Neuronal stem cell (in vitro differentiated cells): ENCODE results near the gene ZNF835.

Experiments used
- DNase-seq: peaks from one replicate; pipeline ENCODE4 v3.0.0-alpha.2; 2013; ENCODE audit warnings: low spot score
- H2AFZ ChIP-seq: one replicate; pipeline ENCODE4 v1.6.1; 2013; ENCODE audit warnings: mild to moderate bottlenecking, low read length, inconsistent platforms
- H2AK5ac ChIP-seq: 2 replicates; pipeline ENCODE4 v1.6.1; 2013; ENCODE audit warnings: low read depth, mild to moderate bottlenecking, inconsistent platforms, low read length, moderate library complexity, mixed read lengths
- H2BK120ac ChIP-seq: 2 replicates; pipeline ENCODE4 v1.6.1; 2013; ENCODE audit warnings: low read depth, mild to moderate bottlenecking, inconsistent platforms, low read length, moderate library complexity, mixed read lengths
- H2BK12ac ChIP-seq: one replicate; pipeline ENCODE4 v1.6.1; 2013; ENCODE audit warnings: low read length, inconsistent platforms
- H2BK15ac ChIP-seq: 2 replicates; pipeline ENCODE4 v1.6.1; 2013; ENCODE audit warnings: mild to moderate bottlenecking, low read length, inconsistent platforms, mixed read lengths
- H2BK5ac ChIP-seq: one replicate; pipeline ENCODE4 v1.6.1; 2013; ENCODE audit warnings: inconsistent platforms, mild to moderate bottlenecking, low read length, moderate library complexity
- H3K14ac ChIP-seq: one replicate; pipeline ENCODE4 v1.6.1; 2013; ENCODE audit warnings: low read length, inconsistent platforms
- H3K18ac ChIP-seq: 2 replicates; pipeline ENCODE4 v1.6.1; 2013; ENCODE audit warnings: low read length, inconsistent platforms
- H3K23ac ChIP-seq: 2 replicates; pipeline ENCODE4 v1.6.1; 2013; ENCODE audit warnings: low read depth, mild to moderate bottlenecking, mixed read lengths, low read length, inconsistent platforms; ENCODE audit not compliant: poor library complexity
- H3K27ac ChIP-seq: replicated peaks from 3 replicates; pipeline ENCODE4 v1.5.1; 2013; ENCODE audit warnings: low read length, inconsistent platforms
- H3K27me3 ChIP-seq, 3 experiments: 2 replicates each; pipeline ENCODE4 v1.6.1; 2013; ENCODE audit warnings: low read length in 3 of 3, mild to moderate bottlenecking in 2 of 3, inconsistent platforms in 1 of 3, low read depth in 1 of 3, mixed read lengths in 1 of 3, moderate library complexity in 1 of 3; ENCODE audit not compliant: control insufficient read depth in 3 of 3, insufficient read depth in 3 of 3
- H3K36me3 ChIP-seq, 2 donors: replicated peaks in 1 of 2; 2 replicates each; pipeline ENCODE4 v1.6.1; 2013; ENCODE audit warnings: low read length in 2 of 2; ENCODE audit not compliant: control insufficient read depth in 2 of 2, insufficient read depth in 2 of 2
- H3K4ac ChIP-seq: 2 replicates; pipeline ENCODE4 v1.6.1; 2013; ENCODE audit warnings: inconsistent platforms, mild to moderate bottlenecking, low read length, moderate library complexity
- H3K4me1 ChIP-seq, 2 donors: 1 replicate in 1 of 2; 2 replicates in 1 of 2; pipeline ENCODE4 v1.6.1; 2013; ENCODE audit warnings: low read length in 2 of 2, low read depth in 1 of 2; ENCODE audit not compliant: control insufficient read depth in 2 of 2, insufficient read depth in 1 of 2
- H3K4me2 ChIP-seq: one replicate; pipeline ENCODE4 v1.6.1; 2013; ENCODE audit warnings: mild to moderate bottlenecking, low read length, inconsistent platforms; ENCODE audit not compliant: insufficient read depth, poor library complexity, severe bottlenecking
- H3K4me3 ChIP-seq, 2 donors: 2 replicates each; pipeline ENCODE4 v1.5.1; 2013; ENCODE audit warnings: low read length in 2 of 2, mild to moderate bottlenecking in 2 of 2, inconsistent platforms in 1 of 2, moderate library complexity in 1 of 2
- H3K79me1 ChIP-seq: one replicate; pipeline ENCODE4 v1.6.1; 2013; ENCODE audit warnings: low read depth, mild to moderate bottlenecking, inconsistent platforms, low read length, moderate library complexity
- H3K9ac ChIP-seq: one replicate; pipeline ENCODE4 v1.6.1; 2013; ENCODE audit warnings: mild to moderate bottlenecking, low read depth, low read length, inconsistent platforms; ENCODE audit not compliant: poor library complexity
- H3K9me3 ChIP-seq, 2 donors: replicated peaks in 1 of 2; 2 replicates each; pipeline versions ENCODE3 to v1.6.1; 2013; ENCODE audit warnings: low read length in 2 of 2, mild to moderate bottlenecking in 2 of 2, inconsistent platforms in 1 of 2, low read depth in 1 of 2, mixed read lengths in 1 of 2, moderate library complexity in 1 of 2; ENCODE audit not compliant: control insufficient read depth in 2 of 2, insufficient read depth in 1 of 2
- H4K8ac ChIP-seq: one replicate; pipeline ENCODE4 v1.6.1; 2013; ENCODE audit warnings: low read depth, mild to moderate bottlenecking, inconsistent platforms, low read length, moderate library complexity
- H4K91ac ChIP-seq: one replicate; pipeline ENCODE4 v1.6.1; 2013; ENCODE audit warnings: low read length, low read depth, mild to moderate bottlenecking, inconsistent platforms; ENCODE audit not compliant: poor library complexity
- WGBS, 2 donors: extraction: QIAGEN DNeasy Blood & Tissue Kit; methylation state at CpG; one replicate each; pipeline ENCODE4 v1.1.7; 2013; ENCODE audit warnings: missing lambda C conversion rate in 2 of 2, mixed read lengths in 1 of 2; ENCODE audit not compliant: insufficient read length in 2 of 2, insufficient replicate concordance in 1 of 2; ENCODE audit errors: extremely low coverage in 2 of 2; 5-methylcytosine and 5-hydroxymethylcytosine counted together

The ZNF835 gene

GRCh38 chr19:56623006-56623405, 48.6 kb downstream of the ZNF835 start:
- Histone ChIP-seq H2BK15ac (no peak overlapping the region), H2AFZ (no peak overlapping the region), H3K4me1 (no peaks in the 10 kb centered on the region), H2AK5ac (no peak overlapping the region), H4K91ac (no peak overlapping the region), H2BK12ac (no peak overlapping the region), H3K14ac (no peak overlapping the region), H3K4ac (no peak overlapping the region), H3K18ac (no peak overlapping the region), H3K4me2 (no peak overlapping the region), H3K27me3 (no peaks in the 10 kb centered on the region), H3K79me1 (peaks cover 11% of the 10 kb centered on the region), H3K23ac (no peak overlapping the region), H2BK120ac (no peak overlapping the region), H3K9ac (no peak overlapping the region), H3K36me3 (peaks cover 36 to 71% of the 10 kb centered on the region in 2 donors), H3K4me3 (no peak overlapping the region), H2BK5ac (peak overlapping the region; percentile 72), H3K9me3 (peaks cover 22 to 84% of the 10 kb centered on the region in 2 donors), H4K8ac (no peak overlapping the region), H3K27ac (no peak overlapping the region)
- no CpG with 5 or more reads among the region's 9 CpGs for WGBS, 2 donors
- DNase-seq: no peak

DNA sequence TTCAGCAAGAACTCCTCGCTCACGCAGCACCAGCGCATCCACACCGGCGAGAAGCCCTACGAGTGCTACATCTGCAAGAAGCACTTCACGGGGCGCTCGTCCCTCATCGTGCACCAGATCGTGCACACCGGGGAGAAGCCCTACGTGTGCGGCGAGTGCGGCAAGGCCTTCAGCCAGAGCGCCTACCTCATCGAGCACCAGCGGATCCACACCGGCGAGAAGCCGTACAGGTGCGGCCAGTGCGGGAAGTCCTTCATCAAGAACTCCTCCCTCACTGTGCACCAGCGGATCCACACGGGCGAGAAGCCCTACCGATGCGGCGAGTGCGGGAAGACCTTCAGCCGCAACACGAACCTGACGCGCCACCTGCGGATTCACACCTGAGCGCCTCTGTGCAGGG, 49.2 kb downstream of the ZNF835 start:
- Histone ChIP-seq H3K18ac (no peak overlapping the region), H2BK12ac (no peak overlapping the region), H3K79me1 (peaks cover 11% of the 10 kb centered on the region), H3K4me3 (no peak overlapping the region), H3K4me2 (no peak overlapping the region), H3K4ac (no peak overlapping the region), H3K27ac (no peak overlapping the region), H2AK5ac (no peak overlapping the region), H3K9me3 (peaks cover 22 to 86% of the 10 kb centered on the region in 2 donors), H3K9ac (peak overlapping the region; percentile 50), H2BK5ac (peak overlapping the region; percentile 72), H2AFZ (no peak overlapping the region), H3K4me1 (no peaks in the 10 kb centered on the region), H2BK120ac (no peak overlapping the region), H3K14ac (no peak overlapping the region), H3K36me3 (peaks cover 39 to 77% of the 10 kb centered on the region in 2 donors), H3K27me3 (no peaks in the 10 kb centered on the region), H4K91ac (no peak overlapping the region), H3K23ac (no peak overlapping the region), H2BK15ac (no peak overlapping the region), H4K8ac (peak overlapping the region; percentile 25)
- no CpG with 5 or more reads among the region's 37 CpGs for WGBS, 2 donors
- no peak for DNase-seq

DNA sequence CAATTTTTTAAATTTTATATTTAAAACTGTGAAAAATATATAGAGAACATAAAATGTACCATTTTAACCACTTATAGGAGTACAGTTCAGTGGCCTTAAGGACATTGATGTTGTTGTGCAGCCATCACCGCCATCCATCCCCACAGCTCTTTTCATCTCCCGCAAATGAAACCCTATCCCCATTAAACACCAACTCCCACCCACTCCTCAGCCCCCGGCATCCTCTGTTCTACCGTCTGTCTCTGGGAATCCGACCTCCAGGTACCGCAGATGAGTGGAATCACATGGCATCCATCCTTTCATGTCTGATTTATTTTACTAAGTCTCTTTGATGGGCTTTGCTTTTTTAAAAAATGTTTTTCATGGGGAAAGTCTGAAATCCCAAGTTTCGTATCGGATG, 52.4 kb downstream of the ZNF835 start:
- H3K79me1 ChIP-seq: peaks cover 14% of the 10 kb centered on the region
- no peaks in the 10 kb centered on the region for H3K4me1 ChIP-seq
- H2AFZ ChIP-seq: no peak overlapping the region
- no peak overlapping the region for H2AK5ac ChIP-seq
- H2BK15ac ChIP-seq: no peak overlapping the region
- peaks cover 31 to 85% of the 10 kb centered on the region in 2 donors for H3K36me3 ChIP-seq
- no peak overlapping the region for H3K23ac ChIP-seq
- peaks cover 22 to 98% of the 10 kb centered on the region in 2 donors for H3K9me3 ChIP-seq
- H3K27ac ChIP-seq: no peak overlapping the region
- no peak overlapping the region for H3K4me2 ChIP-seq
- no peak overlapping the region for H2BK120ac ChIP-seq
- no peak overlapping the region for H2BK5ac ChIP-seq
- H3K14ac ChIP-seq: no peak overlapping the region
- H3K27me3 ChIP-seq: no peaks in the 10 kb centered on the region
- no peak overlapping the region for H4K8ac ChIP-seq
- DNase-seq: no peak
- H2BK12ac ChIP-seq: no peak overlapping the region
- no peak overlapping the region for H3K9ac ChIP-seq
- H3K4me3 ChIP-seq: no peak overlapping the region
- 100% methylated on average over 1 of the region's 8 CpGs; no CpG with 5 or more reads in 1 of the 2 donors for WGBS, 2 donors
- no peak overlapping the region for H4K91ac ChIP-seq
- no peak overlapping the region for H3K4ac ChIP-seq
- no peak overlapping the region for H3K18ac ChIP-seq

DNA sequence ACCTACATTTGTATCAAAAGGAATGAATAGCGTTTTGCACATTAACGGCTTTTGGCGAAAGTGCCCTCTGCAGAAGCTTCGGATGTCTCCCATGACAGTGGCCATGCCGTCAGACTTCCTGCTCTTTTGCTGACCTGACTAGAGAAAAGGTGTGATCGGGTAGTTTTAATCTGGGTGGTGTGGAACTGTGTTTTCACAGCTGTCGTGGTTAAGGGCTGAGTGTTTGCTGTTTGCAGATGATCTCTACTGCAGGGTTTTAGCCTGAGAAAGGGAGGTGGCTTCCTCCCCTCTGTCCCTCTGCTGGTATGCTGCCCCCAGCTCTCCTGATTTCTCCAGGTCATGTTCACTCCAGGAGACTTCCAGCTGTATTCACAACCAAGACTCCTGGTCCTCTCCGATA, 54.0 kb downstream of the ZNF835 start:
- Histone ChIP-seq H2BK15ac (no peak overlapping the region), H4K8ac (no peak overlapping the region), H3K4me1 (no peaks in the 10 kb centered on the region), H3K14ac (no peak overlapping the region), H2BK5ac (no peak overlapping the region), H3K23ac (no peak overlapping the region), H3K4me3 (no peak overlapping the region), H2AK5ac (no peak overlapping the region), H3K27me3 (no peaks in the 10 kb centered on the region), H2BK12ac (no peak overlapping the region), H2AFZ (no peak overlapping the region), H3K36me3 (peaks cover 24 to 85% of the 10 kb centered on the region in 2 donors), H4K91ac (no peak overlapping the region), H3K27ac (no peak overlapping the region), H3K9ac (no peak overlapping the region), H3K79me1 (peaks cover 12% of the 10 kb centered on the region), H2BK120ac (no peak overlapping the region), H3K4me2 (no peak overlapping the region), H3K18ac (no peak overlapping the region), H3K9me3 (peaks cover 21 to 98% of the 10 kb centered on the region in 2 donors), H3K4ac (no peak overlapping the region)
- no CpG with 5 or more reads among the region's 8 CpGs for WGBS, 2 donors
- no peak for DNase-seq
